Loucy (cell line): Measurements from ENCODE around the gene CIART.
A peak's percentile ranks its signal among the peaks of the same experiment; 100 is the strongest.

Source experiments
- H2AFZ ChIP-seq: fragments of 200-600 bp; sonication (generic); 2 replicates; pipeline ENCODE4 v1.6.0; 2016; ENCODE audit warnings: antibody characterized with exemption, mild to moderate bottlenecking, low read length, moderate library complexity
- H3F3A ChIP-seq: fragments of 200-600 bp; 2 replicates; pipeline ENCODE4 v1.6.0; 2016; ENCODE audit warnings: antibody characterized with exemption, low read depth, mild to moderate bottlenecking
- H3K27me3 ChIP-seq: fragments of 200-600 bp; sonication (generic); 2 replicates; pipeline ENCODE4 v1.6.1; 2014; ENCODE audit warnings: low read length, mild to moderate bottlenecking; ENCODE audit not compliant: insufficient read depth, poor library complexity, severe bottlenecking
- H3K36me3 ChIP-seq: fragments of 200-600 bp; sonication (generic); 2 replicates; pipeline ENCODE4 v1.6.1; 2016; ENCODE audit warnings: low read length; ENCODE audit not compliant: insufficient read depth
- H3K4me1 ChIP-seq: fragments of 200-600 bp; sonication (generic); 2 replicates; pipeline ENCODE4 v1.5.1; 2014; ENCODE audit warnings: low read length, mild to moderate bottlenecking; ENCODE audit not compliant: insufficient read depth, poor library complexity, severe bottlenecking
- H3K4me2 ChIP-seq: fragments of 200-600 bp; sonication (generic); 2 replicates; pipeline ENCODE4 v1.6.0; 2014; ENCODE audit warnings: antibody characterized with exemption, low read length, low read depth, mild to moderate bottlenecking; ENCODE audit not compliant: poor library complexity, severe bottlenecking
- H3K4me3 ChIP-seq: fragments of 200-600 bp; sonication (generic); 2 replicates; pipeline ENCODE4 v1.5.1; 2014; ENCODE audit warnings: low read length, mild to moderate bottlenecking, mixed read lengths; ENCODE audit not compliant: poor library complexity, severe bottlenecking
- H3K79me2 ChIP-seq: fragments of 200-600 bp; sonication (generic); 2 replicates; pipeline ENCODE4 v1.6.1; 2014; ENCODE audit warnings: low read length; ENCODE audit not compliant: insufficient read depth
- H3K9ac ChIP-seq: fragments of 200-600 bp; sonication (generic); 2 replicates; pipeline ENCODE4 v1.6.0; 2014; ENCODE audit warnings: mild to moderate bottlenecking, low read depth, low read length, moderate library complexity; ENCODE audit not compliant: poor library complexity, severe bottlenecking
- H3K9me2 ChIP-seq: fragments of 200-600 bp; sonication (generic); replicated peaks from 2 replicates; pipeline ENCODE4 v1.6.1; 2016; ENCODE audit warnings: low read depth, low read length, mixed read lengths
- H3K9me3 ChIP-seq: fragments of 200-600 bp; sonication (generic); 2 replicates; pipeline ENCODE4 v1.6.1; 2014; ENCODE audit warnings: mild to moderate bottlenecking, antibody characterized with exemption, low read length, low read depth; ENCODE audit not compliant: insufficient read depth
- H4K20me1 ChIP-seq: fragments of 200-600 bp; sonication (generic); 2 replicates; pipeline ENCODE4 v1.6.0; 2014; ENCODE audit warnings: antibody characterized with exemption, low read length, mild to moderate bottlenecking; ENCODE audit not compliant: insufficient read depth, poor library complexity, severe bottlenecking
- EZH2phosphoT487 ChIP-seq: fragments of 200-600 bp; IDR thresholded peaks from 2 replicates; pipeline ENCODE4 v1.6.1; 2018; ENCODE audit warnings: antibody characterized with exemption, mild to moderate bottlenecking, moderate library complexity, borderline replicate concordance
- TF ChIP-seq, protein P1 (sequence below): fragments of 200-600 bp; sonication (generic); conservative IDR thresholded peaks from 2 replicates; pipeline ENCODE4 v1.5.1; 2014; ENCODE audit warnings: mild to moderate bottlenecking, antibody characterized with exemption, low read length

CIART gene

DNA sequence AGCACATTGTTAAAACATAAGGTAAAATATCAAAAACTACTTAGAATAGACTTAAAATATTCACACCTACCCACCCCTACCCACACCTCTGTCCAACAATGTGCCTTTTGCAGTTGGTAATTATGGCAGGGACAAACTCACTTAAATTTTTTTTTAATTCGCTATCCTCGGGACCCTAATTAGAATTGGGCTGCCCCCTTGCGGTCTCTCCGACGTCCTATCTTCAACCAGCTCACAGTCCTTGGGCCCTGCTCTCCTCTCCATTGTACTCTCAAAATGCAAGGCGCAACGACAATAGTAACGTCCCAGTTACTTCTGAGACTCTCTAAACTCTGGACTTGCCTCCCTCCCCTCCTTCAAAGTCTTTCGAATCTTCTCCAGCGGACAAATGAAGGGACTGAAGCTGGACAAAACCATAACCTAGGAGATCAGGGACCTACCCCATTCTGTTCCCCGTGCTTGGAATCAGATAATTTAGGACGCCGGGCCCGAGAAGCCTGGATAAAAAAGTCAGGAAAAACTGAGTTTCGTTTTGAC lies 1.1 kb upstream of the CIART start:
- no peaks in the 10 kb centered on the region for H3K9me3 ChIP-seq
- no peaks in the 10 kb centered on the region for H3K27me3 ChIP-seq
- peak overlapping the region; percentile 72 for H3K9ac ChIP-seq
- H3F3A ChIP-seq = no peaks in the 10 kb centered on the region
- peaks cover 6% of the 10 kb centered on the region; the same call in 1 of the 2 replicates for H3K36me3 ChIP-seq
- peak overlapping the region; percentile 100 for H3K4me2 ChIP-seq
- no peaks in the 10 kb centered on the region for H4K20me1 ChIP-seq
- H3K9me2 ChIP-seq = no peaks in the 10 kb centered on the region
- TF ChIP-seq, protein P1, sequence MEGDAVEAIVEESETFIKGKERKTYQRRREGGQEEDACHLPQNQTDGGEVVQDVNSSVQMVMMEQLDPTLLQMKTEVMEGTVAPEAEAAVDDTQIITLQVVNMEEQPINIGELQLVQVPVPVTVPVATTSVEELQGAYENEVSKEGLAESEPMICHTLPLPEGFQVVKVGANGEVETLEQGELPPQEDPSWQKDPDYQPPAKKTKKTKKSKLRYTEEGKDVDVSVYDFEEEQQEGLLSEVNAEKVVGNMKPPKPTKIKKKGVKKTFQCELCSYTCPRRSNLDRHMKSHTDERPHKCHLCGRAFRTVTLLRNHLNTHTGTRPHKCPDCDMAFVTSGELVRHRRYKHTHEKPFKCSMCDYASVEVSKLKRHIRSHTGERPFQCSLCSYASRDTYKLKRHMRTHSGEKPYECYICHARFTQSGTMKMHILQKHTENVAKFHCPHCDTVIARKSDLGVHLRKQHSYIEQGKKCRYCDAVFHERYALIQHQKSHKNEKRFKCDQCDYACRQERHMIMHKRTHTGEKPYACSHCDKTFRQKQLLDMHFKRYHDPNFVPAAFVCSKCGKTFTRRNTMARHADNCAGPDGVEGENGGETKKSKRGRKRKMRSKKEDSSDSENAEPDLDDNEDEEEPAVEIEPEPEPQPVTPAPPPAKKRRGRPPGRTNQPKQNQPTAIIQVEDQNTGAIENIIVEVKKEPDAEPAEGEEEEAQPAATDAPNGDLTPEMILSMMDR = peak; percentile 82
- no peak for TF ChIP-seq EZH2phosphoT487
- peaks cover 24% of the 10 kb centered on the region for H3K79me2 ChIP-seq
- H2AFZ ChIP-seq = peak overlapping the region; percentile 97
- peak overlapping the region; percentile 86 for H3K4me3 ChIP-seq
- H3K4me1 ChIP-seq = peaks cover 14% of the 10 kb centered on the region

DNA sequence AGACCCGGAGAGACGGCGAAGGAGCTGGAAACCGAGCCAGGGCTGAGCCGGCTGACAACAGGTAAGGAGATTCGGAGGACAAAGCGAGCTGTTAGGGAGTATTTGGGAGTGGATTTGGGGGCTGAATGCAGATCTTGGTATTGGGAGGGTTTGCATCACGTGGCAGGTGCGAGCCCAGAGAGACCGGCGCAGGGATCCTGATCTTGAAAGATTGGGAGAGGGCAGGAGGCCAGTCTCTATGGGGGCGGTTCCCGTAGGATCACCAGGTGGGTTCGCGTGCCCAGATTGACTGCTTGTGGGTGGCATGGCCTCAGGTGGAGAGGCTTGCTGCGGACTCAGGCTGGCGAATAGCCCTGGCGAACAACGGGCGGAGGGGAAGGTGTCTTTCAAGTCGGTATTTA lies 204 bp downstream of the CIART start:
- TF ChIP-seq, protein P1 = no peak
- TF ChIP-seq EZH2phosphoT487 = no peak
- H3K4me3 ChIP-seq = peak overlapping the region; percentile 86
- H3K4me2 ChIP-seq = peak overlapping the region; percentile 100
- H2AFZ ChIP-seq = peak overlapping the region; percentile 42; the same call in 1 of the 2 replicates
- H3K4me1 ChIP-seq = peaks cover 14% of the 10 kb centered on the region
- no peaks in the 10 kb centered on the region for H3K9me2 ChIP-seq
- no peaks in the 10 kb centered on the region for H3K9me3 ChIP-seq
- peak overlapping the region; percentile 61 for H3K9ac ChIP-seq
- peaks cover 13% of the 10 kb centered on the region; the same call in 1 of the 2 replicates for H3K36me3 ChIP-seq
- H3K79me2 ChIP-seq = peaks cover 24% of the 10 kb centered on the region
- H4K20me1 ChIP-seq = no peaks in the 10 kb centered on the region
- H3K27me3 ChIP-seq = no peaks in the 10 kb centered on the region
- H3F3A ChIP-seq = no peaks in the 10 kb centered on the region

DNA sequence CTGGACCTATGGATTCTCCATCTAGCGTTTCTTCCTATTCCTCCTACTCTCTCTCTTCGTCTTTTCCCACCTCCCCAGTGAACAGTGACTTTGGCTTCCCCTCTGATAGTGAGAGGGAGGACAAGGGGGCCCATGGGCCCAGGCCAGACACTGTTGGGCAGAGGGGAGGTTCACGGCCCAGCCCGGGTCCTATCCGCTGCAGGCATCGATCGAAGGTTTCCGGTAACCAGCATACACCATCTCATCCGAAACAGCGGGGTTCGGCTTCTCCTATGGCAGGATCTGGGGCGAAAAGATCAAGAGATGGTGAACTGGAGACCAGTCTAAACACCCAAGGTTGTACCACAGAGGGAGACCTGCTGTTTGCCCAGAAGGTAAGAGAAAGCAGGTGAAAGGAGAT lies 906 bp downstream of the CIART start:
- Histone ChIP-seq H4K20me1 (no peaks in the 10 kb centered on the region), H2AFZ (no peak overlapping the region), H3F3A (no peaks in the 10 kb centered on the region), H3K79me2 (peaks cover 24% of the 10 kb centered on the region), H3K4me3 (peak overlapping the region; percentile 86), H3K4me2 (peak overlapping the region; percentile 100), H3K27me3 (no peaks in the 10 kb centered on the region), H3K4me1 (peaks cover 14% of the 10 kb centered on the region), H3K9me3 (no peaks in the 10 kb centered on the region), H3K9ac (peak overlapping the region; percentile 61), H3K9me2 (no peaks in the 10 kb centered on the region), H3K36me3 (peaks cover 13% of the 10 kb centered on the region; the same call in 1 of the 2 replicates)
- TF ChIP-seq, protein P1 = no peak
- no peak for TF ChIP-seq EZH2phosphoT487
